ENCODE data around the gene NDUFB7. TPM values are rescaled to one million over a fixed set of nuclear protein-coding genes. Genes with fewer than 3 reads are reported as not detected.
"Not testable (repeated sequence)": the region's sequence is repeated elsewhere in the genome, so short reads cannot be mapped to it uniquely, and the experiment has no call there.

The NDUFB7 gene
- total RNA-seq, 4 donors from 2014 or later: 119 to 543 (median 221) TPM

DNA sequence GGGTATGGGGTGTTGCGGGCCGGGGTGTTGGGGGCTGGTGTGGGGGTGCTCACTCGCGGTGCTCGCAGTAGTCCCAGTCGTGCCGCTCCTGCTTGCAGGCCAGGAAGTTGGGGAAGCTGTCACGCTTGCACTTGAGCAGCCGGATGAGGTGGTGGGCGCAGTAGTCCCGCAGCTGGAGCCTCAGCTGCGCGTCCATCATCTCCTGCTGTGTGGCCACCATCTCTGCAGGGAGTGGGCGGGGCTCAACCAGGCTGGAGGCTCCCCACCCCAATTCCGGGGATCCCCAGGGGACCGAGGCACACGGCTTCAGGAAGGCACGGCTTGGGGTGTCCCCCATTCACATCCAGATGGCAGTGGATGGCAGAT is 5.2 kb downstream of the NDUFB7 start:
- TF ChIP-seq POLR2A (IDR thresholded peaks at IDR 0.05): no peak
- TF ChIP-seq, protein P1, sequence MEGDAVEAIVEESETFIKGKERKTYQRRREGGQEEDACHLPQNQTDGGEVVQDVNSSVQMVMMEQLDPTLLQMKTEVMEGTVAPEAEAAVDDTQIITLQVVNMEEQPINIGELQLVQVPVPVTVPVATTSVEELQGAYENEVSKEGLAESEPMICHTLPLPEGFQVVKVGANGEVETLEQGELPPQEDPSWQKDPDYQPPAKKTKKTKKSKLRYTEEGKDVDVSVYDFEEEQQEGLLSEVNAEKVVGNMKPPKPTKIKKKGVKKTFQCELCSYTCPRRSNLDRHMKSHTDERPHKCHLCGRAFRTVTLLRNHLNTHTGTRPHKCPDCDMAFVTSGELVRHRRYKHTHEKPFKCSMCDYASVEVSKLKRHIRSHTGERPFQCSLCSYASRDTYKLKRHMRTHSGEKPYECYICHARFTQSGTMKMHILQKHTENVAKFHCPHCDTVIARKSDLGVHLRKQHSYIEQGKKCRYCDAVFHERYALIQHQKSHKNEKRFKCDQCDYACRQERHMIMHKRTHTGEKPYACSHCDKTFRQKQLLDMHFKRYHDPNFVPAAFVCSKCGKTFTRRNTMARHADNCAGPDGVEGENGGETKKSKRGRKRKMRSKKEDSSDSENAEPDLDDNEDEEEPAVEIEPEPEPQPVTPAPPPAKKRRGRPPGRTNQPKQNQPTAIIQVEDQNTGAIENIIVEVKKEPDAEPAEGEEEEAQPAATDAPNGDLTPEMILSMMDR (IDR thresholded peaks at IDR 0.05): no peak
- H3K27ac ChIP-seq: no peak overlapping the region
- intact Hi-C loops (cut with DNase I; ENCODE audit: low total_unique reads): no loop called here
- no peaks in the 10 kb centered on the region for H3K27me3 ChIP-seq
- no peak for DNase-seq
- no peak overlapping the region for H3K4me3 ChIP-seq
- H3K9me3 ChIP-seq: no peaks in the 10 kb centered on the region
- peaks cover 6 to 11% of the 10 kb centered on the region in 2 donors for H3K4me1 ChIP-seq
- no peaks in the 10 kb centered on the region for H3K36me3 ChIP-seq

DNA sequence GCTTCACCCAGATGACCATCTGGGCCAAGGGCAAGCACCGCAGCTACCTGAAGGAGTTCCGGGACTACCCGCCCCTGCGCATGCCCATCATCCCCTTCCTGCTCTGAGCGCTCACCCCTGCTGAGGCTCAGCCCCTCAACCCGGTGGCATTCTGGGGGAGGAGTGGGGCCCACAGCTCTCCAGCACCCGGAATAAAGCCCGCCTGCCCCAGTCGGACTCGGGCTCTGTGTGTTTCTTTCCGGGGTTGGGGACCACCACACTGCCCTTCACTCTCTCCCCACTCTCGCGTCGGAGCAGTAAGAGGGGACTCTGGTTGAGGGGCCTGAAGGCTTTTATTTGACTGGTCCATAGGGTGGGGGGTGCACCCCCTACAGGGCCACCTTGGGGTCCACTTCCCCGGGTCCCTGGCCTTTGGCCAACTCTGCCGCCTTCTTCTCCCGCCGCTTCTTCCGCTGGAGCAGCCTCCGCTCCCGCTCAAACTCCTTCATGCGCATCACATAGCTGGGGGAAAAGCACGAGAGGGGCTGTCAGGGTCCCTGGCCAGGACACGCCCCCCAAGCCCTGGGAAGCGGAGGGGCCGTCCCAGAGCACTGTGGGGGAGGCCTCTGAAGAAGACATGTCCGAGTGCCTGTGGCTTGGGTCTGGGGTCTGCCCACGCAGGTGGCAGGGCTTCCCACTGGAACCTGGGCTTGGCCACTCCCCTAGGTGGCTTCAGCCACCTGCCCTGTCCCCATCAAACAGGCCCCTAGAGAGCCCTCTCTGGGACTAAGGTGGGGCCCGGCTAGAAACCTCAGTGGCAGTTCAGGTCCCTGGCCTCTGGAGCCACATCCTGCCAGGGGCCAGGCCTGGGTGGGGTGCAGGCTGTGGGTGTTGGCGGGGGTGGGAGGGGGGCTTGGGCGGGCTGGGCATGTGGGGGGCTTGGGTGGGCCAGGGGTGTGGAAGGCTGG is 5.8 kb downstream of the NDUFB7 start:
- DNase-seq: no peak
- Histone ChIP-seq H3K27ac (no peak overlapping the region), H3K36me3 (no peaks in the 10 kb centered on the region), H3K9me3 (no peaks in the 10 kb centered on the region), H3K4me3 (no peak overlapping the region), H3K27me3 (no peaks in the 10 kb centered on the region), H3K4me1 (peaks cover 4 to 8% of the 10 kb centered on the region in 2 donors)
- intact Hi-C loops (cut with DNase I; ENCODE audit: low total_unique reads): no loop called here
- no peak for TF ChIP-seq POLR2A (IDR thresholded peaks at IDR 0.05)
- TF ChIP-seq, protein P1 (IDR thresholded peaks at IDR 0.05): no peak

DNA sequence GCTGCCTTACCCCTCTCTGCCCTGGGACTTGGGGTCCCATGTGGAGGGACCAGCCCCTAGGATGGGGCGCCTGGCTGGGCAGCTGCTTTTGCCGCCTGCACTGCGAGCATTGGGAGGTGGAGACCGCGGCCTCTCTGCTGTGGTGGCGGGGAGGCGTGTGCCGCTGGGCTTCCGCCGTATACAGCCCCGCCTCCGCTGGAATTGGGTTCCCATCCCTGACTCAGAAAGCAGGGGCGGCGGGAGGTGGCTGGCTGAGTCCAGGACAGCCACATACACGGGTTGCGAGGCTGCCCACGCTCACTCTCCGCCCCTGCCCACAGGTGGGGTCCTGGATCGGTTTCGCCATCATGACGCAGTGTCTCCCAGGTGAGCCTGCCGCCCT is 6.6 kb downstream of the NDUFB7 start:
- Histone ChIP-seq H3K27me3 (no peaks in the 10 kb centered on the region), H3K27ac (no peak overlapping the region), H3K4me3 (no peak overlapping the region), H3K9me3 (no peaks in the 10 kb centered on the region), H3K4me1 (peaks cover 0 to under 1% of the 10 kb centered on the region in 2 donors), H3K36me3 (no peaks in the 10 kb centered on the region)
- intact Hi-C loops (cut with DNase I; ENCODE audit: low total_unique reads): no loop called here
- no peak for TF ChIP-seq POLR2A (IDR thresholded peaks at IDR 0.05)
- TF ChIP-seq, protein P1 (IDR thresholded peaks at IDR 0.05): no peak
- no peak for DNase-seq

DNA sequence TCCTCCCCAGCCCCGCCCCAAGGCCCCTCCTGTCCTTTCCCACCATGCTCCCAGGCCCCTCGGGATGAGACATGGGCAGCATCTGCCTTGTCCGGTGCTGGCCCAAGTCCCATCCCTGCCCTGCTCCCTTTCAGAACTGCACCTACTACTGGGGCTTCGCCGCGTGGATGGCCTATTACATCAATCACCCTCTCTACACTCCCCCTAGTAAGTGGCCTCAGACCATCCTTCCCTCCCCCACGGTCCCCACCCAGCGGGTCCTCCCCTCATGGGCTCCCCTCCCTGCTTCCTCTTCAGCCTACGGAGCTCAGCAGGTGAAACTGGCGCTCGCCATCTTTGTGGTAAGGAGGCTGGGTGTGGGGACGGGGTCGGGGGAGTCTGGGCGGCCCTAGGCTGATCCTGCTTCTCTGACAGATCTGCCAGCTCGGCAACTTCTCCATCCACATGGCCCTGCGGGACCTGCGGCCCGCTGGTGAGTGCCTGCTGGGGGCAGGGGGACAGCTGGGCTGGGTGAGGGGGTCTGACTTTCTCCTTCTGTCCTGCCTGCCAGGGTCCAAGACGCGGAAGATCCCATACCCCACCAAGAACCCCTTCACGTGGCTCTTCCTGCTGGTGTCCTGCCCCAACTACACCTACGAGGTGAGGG is 7.1 kb downstream of the NDUFB7 start:
- H3K9me3 ChIP-seq; intact Hi-C loops (cut with DNase I; ENCODE audit: low total_unique reads); H3K4me3 ChIP-seq; H3K36me3 ChIP-seq; H3K27ac ChIP-seq; H3K27me3 ChIP-seq; H3K4me1 ChIP-seq; DNase-seq: not testable (repeated sequence)

DNA sequence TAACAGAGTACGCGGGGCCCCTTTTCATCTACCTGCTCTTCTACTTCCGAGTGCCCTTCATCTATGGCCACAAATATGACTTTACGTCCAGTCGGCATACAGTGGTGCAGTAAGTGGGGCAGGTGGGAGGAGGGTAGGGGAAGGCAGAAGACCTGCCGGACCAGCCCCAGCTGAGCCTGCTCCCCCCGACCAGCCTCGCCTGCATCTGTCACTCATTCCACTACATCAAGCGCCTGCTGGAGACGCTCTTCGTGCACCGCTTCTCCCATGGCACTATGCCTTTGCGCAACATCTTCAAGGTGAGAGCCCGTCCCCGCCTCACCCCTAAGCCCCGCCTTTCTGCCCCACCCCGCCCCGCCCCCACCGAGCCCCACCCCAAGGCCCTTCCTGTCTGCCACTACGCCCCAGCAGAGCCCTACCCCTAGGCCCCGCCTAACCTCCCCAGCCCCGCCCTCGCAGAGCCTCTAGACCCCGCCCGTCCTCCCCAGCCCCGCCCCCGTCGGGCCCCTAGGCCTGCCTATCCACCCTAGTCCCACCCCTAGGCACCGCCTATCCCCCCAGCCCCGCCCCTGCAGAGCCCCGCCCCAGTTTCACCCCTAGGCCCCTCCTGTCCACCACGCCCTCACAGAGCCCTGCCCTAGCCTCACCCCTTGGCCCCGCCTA is 7.7 kb downstream of the NDUFB7 start:
- no peaks in the 10 kb centered on the region for H3K9me3 ChIP-seq
- no peak overlapping the region for H3K4me3 ChIP-seq
- H3K36me3 ChIP-seq: no peaks in the 10 kb centered on the region
- DNase-seq: no peak
- TF ChIP-seq, protein P1 (IDR thresholded peaks at IDR 0.05): no peak
- TF ChIP-seq POLR2A (IDR thresholded peaks at IDR 0.05): no peak
- no peak overlapping the region for H3K27ac ChIP-seq
- no peaks in the 10 kb centered on the region for H3K4me1 ChIP-seq
- intact Hi-C loops (cut with DNase I; ENCODE audit: low total_unique reads): no loop called here
- H3K27me3 ChIP-seq: no peaks in the 10 kb centered on the region
